ENCODE results near the gene P2RX2. TPM values are rescaled to one million over a fixed set of nuclear protein-coding genes. Genes with fewer than 3 reads are reported as not detected.

P2RX2 gene
- total RNA-seq, 1 experiment from 2014 or later = 0.28 TPM

DNA sequence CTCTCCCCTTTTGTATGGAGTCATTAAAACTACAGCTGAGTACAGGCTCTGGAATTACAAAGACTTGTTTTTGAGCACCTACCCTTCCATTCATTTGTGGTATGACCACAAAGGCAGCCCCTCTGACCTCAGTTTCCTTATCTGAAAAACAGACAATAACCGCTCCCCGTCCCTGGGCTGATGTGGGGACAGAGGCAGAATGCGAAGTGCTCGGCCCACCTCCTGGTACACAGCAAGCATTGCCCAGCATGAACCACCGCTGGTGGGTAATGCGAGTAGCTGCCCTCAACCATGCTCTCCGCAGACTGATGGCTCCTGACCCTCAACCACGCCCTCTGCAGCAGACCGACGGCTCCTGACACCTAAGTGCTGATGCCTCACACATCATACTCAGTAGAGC is 22.4 kb downstream of the P2RX2 start:
- no peak overlapping the region for H3K4me3 ChIP-seq (ENCODE audit: insufficient read depth, low read depth, low read length)
- H3K36me3 ChIP-seq (replicated peaks; ENCODE audit: control insufficient read depth, insufficient read depth, low read length) = peaks cover 51% of the 10 kb centered on the region
- DNase-seq = no peak
- H3K27me3 ChIP-seq (ENCODE audit: control insufficient read depth, insufficient read depth, low read length) = no peaks in the 10 kb centered on the region

DNA sequence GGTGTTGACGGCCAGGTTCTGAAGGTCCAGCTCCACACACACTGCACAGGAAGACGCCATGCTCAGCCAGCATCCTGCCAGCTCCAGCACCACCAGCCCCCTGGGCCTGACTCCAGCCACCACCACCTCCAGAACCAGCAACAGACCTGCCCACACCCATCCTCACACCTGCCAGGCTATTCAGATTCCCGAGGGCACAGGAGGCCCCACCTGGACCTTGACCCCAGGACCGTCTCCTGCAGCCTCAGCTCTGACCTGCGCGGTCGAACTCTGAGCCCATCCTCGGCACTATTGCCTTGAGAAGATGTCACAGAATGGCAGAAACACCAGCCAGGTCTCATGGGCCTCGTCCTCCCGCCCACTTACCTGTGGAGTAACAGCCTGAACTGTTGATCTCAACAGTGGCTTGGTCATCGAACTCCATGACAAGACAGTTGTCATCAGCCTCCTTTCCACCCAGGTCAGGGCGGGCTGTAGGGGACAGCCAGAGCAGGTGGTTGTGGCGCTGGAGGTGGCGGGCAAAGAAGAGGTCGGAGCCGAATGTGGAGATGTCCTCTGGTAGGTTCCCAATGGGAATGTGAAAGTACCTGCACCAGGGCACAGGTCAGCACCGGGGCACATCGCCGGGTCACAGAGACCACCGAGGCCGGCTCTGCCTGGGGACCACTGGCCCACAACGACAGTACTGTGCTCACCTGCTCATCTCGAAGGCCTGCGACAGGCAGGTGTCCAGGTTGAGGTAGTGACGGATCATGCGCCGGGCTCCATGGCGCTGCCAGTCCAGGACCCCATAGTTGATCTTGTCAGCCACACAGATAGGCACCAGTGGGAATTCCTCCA is 23.5 kb downstream of the P2RX2 start:
- H3K4me3 ChIP-seq (ENCODE audit: insufficient read depth, low read depth, low read length) = no peak overlapping the region
- no peaks in the 10 kb centered on the region for H3K27me3 ChIP-seq (ENCODE audit: control insufficient read depth, insufficient read depth, low read length)
- H3K36me3 ChIP-seq (replicated peaks; ENCODE audit: control insufficient read depth, insufficient read depth, low read length) = peaks cover 50% of the 10 kb centered on the region
- DNase-seq = no peak

DNA sequence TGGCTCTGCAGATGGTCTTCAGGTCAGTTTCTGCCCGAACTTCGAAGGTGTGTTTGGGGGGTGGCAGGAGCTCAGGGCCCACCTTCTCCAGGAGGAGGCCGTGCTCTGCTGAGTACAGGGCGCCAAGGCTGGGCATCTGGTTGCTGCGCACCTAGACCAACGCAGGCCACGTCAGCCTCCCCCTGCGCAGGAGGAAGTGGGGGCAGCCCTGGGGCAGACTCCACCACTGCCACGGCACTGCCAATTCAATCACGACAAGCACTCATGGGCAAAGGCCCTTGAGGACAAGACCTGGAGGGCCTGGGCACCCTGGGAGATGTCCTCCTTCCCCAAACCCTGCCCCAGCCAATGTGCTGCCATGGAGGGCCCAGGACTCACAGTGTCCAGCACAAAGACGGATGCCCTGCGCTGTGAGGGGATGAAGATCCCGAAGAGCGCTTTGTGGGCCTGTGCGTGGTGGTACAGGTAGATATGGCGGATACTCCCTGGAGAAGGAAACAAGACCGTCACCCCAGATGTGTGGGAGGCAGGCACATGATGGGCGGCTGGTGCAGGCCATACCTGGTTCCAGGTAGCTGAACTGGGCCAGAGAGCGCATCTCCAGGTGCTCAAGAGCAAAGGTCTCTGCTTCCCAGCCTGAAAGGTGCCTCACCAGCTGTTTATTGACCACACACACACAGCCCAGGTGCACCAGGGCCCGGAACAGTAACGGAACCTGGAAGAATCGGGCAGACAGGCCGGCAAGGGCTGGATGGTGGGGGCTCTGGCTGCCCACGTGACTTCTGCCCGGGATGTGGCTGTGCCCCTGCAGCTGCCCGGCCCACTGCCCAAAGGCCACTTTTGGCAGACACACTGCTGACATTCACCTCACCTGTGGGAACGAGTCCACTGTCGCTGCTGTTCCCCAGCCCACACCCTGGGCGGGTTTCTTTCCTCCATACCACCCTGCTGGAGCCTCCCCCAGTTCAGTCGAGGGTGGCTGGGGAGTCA is 24.6 kb downstream of the P2RX2 start:
- DNase-seq = no peak

GRCh38 chr12:132646850-132647249 is 28.3 kb downstream of the P2RX2 start:
- Histone ChIP-seq H3K36me3 (replicated peaks; ENCODE audit: control insufficient read depth, insufficient read depth, low read length) (peaks cover 42% of the 10 kb centered on the region), H3K4me3 (ENCODE audit: insufficient read depth, low read depth, low read length) (no peak overlapping the region), H3K27me3 (ENCODE audit: control insufficient read depth, insufficient read depth, low read length) (no peaks in the 10 kb centered on the region)
- no peak for DNase-seq

More for the DNA sequence above, 24.6 kb downstream of the P2RX2 start:
- H3K4me3 ChIP-seq (ENCODE audit: insufficient read depth, low read depth, low read length) = no peak overlapping the region
- H3K36me3 ChIP-seq (replicated peaks; ENCODE audit: control insufficient read depth, insufficient read depth, low read length) = peaks cover 48% of the 10 kb centered on the region
- H3K27me3 ChIP-seq (ENCODE audit: control insufficient read depth, insufficient read depth, low read length) = no peaks in the 10 kb centered on the region

DNA sequence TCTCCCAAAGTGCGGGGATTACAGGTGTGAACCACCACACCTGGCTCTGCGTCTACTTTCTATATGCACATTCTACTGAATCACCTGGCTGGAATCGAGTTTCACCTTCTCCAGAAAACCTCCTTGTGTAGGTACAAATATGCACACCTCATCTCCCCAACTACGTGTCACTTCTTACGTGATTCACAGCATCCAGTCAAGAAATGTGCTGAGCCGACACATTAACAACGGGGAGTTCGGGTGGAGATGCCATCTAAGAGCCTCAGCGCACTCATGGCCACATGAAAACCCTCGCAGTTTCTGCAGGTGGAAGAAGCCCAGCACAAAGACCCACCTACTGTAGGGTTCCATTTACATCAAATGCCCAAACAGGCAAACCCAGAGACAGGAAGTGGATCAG is 29.3 kb downstream of the P2RX2 start:
- H3K36me3 ChIP-seq (replicated peaks; ENCODE audit: control insufficient read depth, insufficient read depth, low read length) = peaks cover 36% of the 10 kb centered on the region
- H3K4me3 ChIP-seq (ENCODE audit: insufficient read depth, low read depth, low read length) = no peak overlapping the region
- no peak for DNase-seq
- no peaks in the 10 kb centered on the region for H3K27me3 ChIP-seq (ENCODE audit: control insufficient read depth, insufficient read depth, low read length)

DNA sequence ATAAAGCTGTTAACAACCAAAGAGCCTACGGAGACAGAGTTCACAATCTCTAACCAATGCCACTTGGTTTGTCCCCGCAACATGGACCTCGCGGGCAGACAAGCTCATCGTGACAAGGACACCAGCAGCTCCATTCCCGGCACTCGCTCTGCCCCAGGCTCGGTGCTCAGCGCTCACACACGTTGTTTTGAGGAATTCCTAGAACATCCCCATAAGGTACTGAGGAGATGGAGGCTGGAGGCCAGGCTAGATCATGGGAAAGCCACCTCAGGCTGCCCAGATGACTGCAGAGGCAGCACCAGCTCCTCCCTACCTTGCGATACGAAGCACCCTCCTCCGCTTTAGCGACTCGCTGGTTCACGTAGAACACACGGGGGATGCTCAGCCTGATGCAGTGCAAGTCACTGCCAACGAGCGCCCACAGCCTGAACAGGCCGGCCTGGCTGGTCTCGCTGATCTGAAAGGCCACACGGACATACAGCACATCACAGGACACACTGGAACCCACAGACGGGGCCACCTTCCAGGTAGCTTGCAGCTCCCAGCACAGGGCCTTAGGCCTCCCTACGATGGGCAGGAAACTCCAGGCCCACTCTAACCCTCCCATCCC is 30.1 kb downstream of the P2RX2 start:
- Histone ChIP-seq H3K27me3 (ENCODE audit: control insufficient read depth, insufficient read depth, low read length) (no peaks in the 10 kb centered on the region), H3K4me3 (ENCODE audit: insufficient read depth, low read depth, low read length) (no peak overlapping the region), H3K36me3 (replicated peaks; ENCODE audit: control insufficient read depth, insufficient read depth, low read length) (peaks cover 35% of the 10 kb centered on the region)
- no peak for DNase-seq

- Histone ChIP-seq H3K36me3 (replicated peaks; ENCODE audit: control insufficient read depth, insufficient read depth, low read length) (peaks cover 35% of the 10 kb centered on the region), H3K4me3 (ENCODE audit: insufficient read depth, low read depth, low read length) (no peak overlapping the region), H3K27me3 (ENCODE audit: control insufficient read depth, insufficient read depth, low read length) (no peaks in the 10 kb centered on the region)
- DNase-seq = no peak
Measured at GRCh38 chr12:132649226-132649945, 30.8 kb downstream of the P2RX2 start.

- Histone ChIP-seq H3K4me3 (ENCODE audit: insufficient read depth, low read depth, low read length) (no peak overlapping the region), H3K36me3 (replicated peaks; ENCODE audit: control insufficient read depth, insufficient read depth, low read length) (peaks cover 29% of the 10 kb centered on the region), H3K27me3 (ENCODE audit: control insufficient read depth, insufficient read depth, low read length) (no peaks in the 10 kb centered on the region)
- DNase-seq = no peak
Measured at GRCh38 chr12:132651444-132652100, 33.0 kb downstream of the P2RX2 start.

- H3K27me3 ChIP-seq (ENCODE audit: control insufficient read depth, insufficient read depth, low read length) = no peaks in the 10 kb centered on the region
- H3K4me3 ChIP-seq (ENCODE audit: insufficient read depth, low read depth, low read length) = no peak overlapping the region
- H3K36me3 ChIP-seq (replicated peaks; ENCODE audit: control insufficient read depth, insufficient read depth, low read length) = peaks cover 40% of the 10 kb centered on the region
Measured at GRCh38 chr12:132653567-132654290, 35.2 kb downstream of the P2RX2 start.

GRCh38 chr12:132657004-132657727 is 38.6 kb downstream of the P2RX2 start:
- no peak overlapping the region for H3K4me3 ChIP-seq (ENCODE audit: insufficient read depth, low read depth, low read length)
- H3K27me3 ChIP-seq (ENCODE audit: control insufficient read depth, insufficient read depth, low read length) = no peaks in the 10 kb centered on the region
- peaks cover 57% of the 10 kb centered on the region for H3K36me3 ChIP-seq (replicated peaks; ENCODE audit: control insufficient read depth, insufficient read depth, low read length)
- DNase-seq = no peak

More at GRCh38 chr12:132653567-132654290, 35.2 kb downstream of the P2RX2 start:
- no peak for DNase-seq

- DNase-seq = no peak
- Histone ChIP-seq H3K4me3 (ENCODE audit: insufficient read depth, low read depth, low read length) (no peak overlapping the region), H3K27me3 (ENCODE audit: control insufficient read depth, insufficient read depth, low read length) (no peaks in the 10 kb centered on the region), H3K36me3 (replicated peaks; ENCODE audit: control insufficient read depth, insufficient read depth, low read length) (peaks cover 64% of the 10 kb centered on the region)
Measured at GRCh38 chr12:132658149-132658894, 39.7 kb downstream of the P2RX2 start.

DNA sequence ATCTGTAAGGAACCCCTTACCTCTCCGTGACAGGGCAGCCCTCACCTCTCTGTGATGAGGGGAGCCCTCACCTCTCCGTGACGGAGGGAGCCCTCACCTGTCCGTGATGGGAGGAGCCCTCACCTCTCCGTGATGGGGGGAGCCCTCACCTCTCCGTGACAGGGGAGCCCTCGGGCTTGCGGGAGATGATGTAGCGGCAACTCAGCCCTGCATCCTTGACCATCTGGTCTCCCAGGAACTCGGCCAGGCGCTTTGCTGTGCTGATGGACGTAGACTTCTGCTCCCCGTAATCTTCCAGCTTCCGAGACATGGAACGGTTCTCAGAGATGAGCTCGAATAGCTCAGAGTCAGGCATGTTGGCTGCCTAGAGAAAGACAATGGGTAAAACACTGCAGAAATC is 40.6 kb downstream of the P2RX2 start:
- DNase-seq = no peak
- no peaks in the 10 kb centered on the region for H3K27me3 ChIP-seq (ENCODE audit: control insufficient read depth, insufficient read depth, low read length)
- peaks cover 67% of the 10 kb centered on the region for H3K36me3 ChIP-seq (replicated peaks; ENCODE audit: control insufficient read depth, insufficient read depth, low read length)
- H3K4me3 ChIP-seq (ENCODE audit: insufficient read depth, low read depth, low read length) = no peak overlapping the region

All from H7 (cell line).